Measurements from ENCODE around the gene OGDH.

- TF ChIP-seq CTCF (IDR thresholded peaks at IDR 0.05) (no peak), POLR2A (IDR thresholded peaks at IDR 0.05) (no peak)
These were observed 75.2 kb downstream of the OGDH start for GRCh38 chr7:44681645-44682044.

All from testis (tissue), 2 donors.